GM12873 (cell line): ENCODE measurements around the gene RFXAP.

Experiments used
- CTCF ChIP-seq: IDR thresholded peaks from 2 replicates; pipeline ENCODE4 v1.5.1; 2012; ENCODE audit warnings: low read depth, mild to moderate bottlenecking, moderate library complexity, low read length, control low read depth; ENCODE audit not compliant: insufficient read depth; ENCODE audit errors: missing control alignments

Gene RFXAP

GRCh38 chr13:36866232-36866631, 47.2 kb downstream of the RFXAP start:
- no peak for TF ChIP-seq CTCF

GRCh38 chr13:36870050-36870692, 51.1 kb downstream of the RFXAP start:
- TF ChIP-seq CTCF: no peak

- TF ChIP-seq CTCF: no peak
Observed at GRCh38 chr13:36872621-36873020, 53.6 kb downstream of the RFXAP start.

GRCh38 chr13:36875431-36875830, 56.4 kb downstream of the RFXAP start:
- no peak for TF ChIP-seq CTCF

GRCh38 chr13:36875961-36876360, 56.9 kb downstream of the RFXAP start:
- no peak for TF ChIP-seq CTCF
